Stomach (tissue), 9 donors: Measurements from ENCODE around the gene BANF1. TPM values are rescaled to one million over a fixed set of nuclear protein-coding genes. Genes with fewer than 3 reads are reported as not detected.

Source experiments
- DNase-seq, 2 donors: peaks; one replicate each; pipeline versions ENCODE4 v3.0.0 to v3.0.0-alpha.2; 2013 to 2019
- H3K27ac ChIP-seq, 5 donors: fragments of 200-600 bp in 4 of 5; sonication (generic) in 4 of 5; one replicate each; pipeline ENCODE4 v1.5.1; 2013 to 2019; ENCODE audit warnings: mild to moderate bottlenecking in 1 of 5, moderate library complexity in 1 of 5
- H3K27me3 ChIP-seq, 3 donors: fragments of 200-600 bp; sonication (generic); one replicate each; pipeline ENCODE4 v1.5.1; 2017 to 2019; ENCODE audit warnings: mixed run types in 1 of 3
- H3K36me3 ChIP-seq, 4 donors: fragments of 200-600 bp; sonication (generic); 1 replicate in 3 of 4; 2 replicates in 1 of 4; pipeline ENCODE4 v1.5.1; 2016 to 2019
- H3K4me1 ChIP-seq, 4 donors: fragments of 200-600 bp; sonication (generic); one replicate each; pipeline ENCODE4 v1.5.1; 2016 to 2019
- H3K4me3 ChIP-seq, 4 donors: fragments of 200-600 bp; sonication (generic) in 3 of 4; one replicate each; pipeline ENCODE4 v1.5.1; 2016 to 2019; ENCODE audit warnings: mild to moderate bottlenecking in 1 of 4
- H3K9me3 ChIP-seq, 4 donors: fragments of 200-600 bp; sonication (generic); one replicate each; pipeline ENCODE4 v1.5.1; 2016 to 2019
- CTCF ChIP-seq, 7 experiments: fragments of 450-650 bp in 4 of 7; fragments of 200-600 bp in 3 of 7; sonication (generic) in 3 of 7; IDR thresholded peaks; one replicate each; pipeline ENCODE4 v1.5.1; 2016 to 2019; ENCODE audit warnings: antibody characterized with exemption in 7 of 7, control low read depth in 2 of 7, mild to moderate bottlenecking in 1 of 7
- EP300 ChIP-seq: sonication (generic); formaldehyde crosslinking; IDR thresholded peaks from one replicate; pipeline ENCODE4 v1.6.1; 2017; ENCODE audit warnings: antibody characterized with exemption
- POLR2A ChIP-seq, 4 donors: fragments of 450-650 bp; IDR thresholded peaks; one replicate each; pipeline ENCODE4 v1.6.1; 2016; ENCODE audit warnings: antibody characterized with exemption in 4 of 4, control low read depth in 2 of 4, mild to moderate bottlenecking in 1 of 4, moderate library complexity in 1 of 4
- POLR2AphosphoS5 ChIP-seq, 3 donors: sonication (generic); formaldehyde crosslinking; IDR thresholded peaks; one replicate each; pipeline ENCODE4 v1.6.1; 2016; ENCODE audit warnings: antibody characterized with exemption in 3 of 3
- WGBS, 5 donors: extraction: QIAGEN DNeasy Blood & Tissue Kit in 3 of 5; methylation state at CpG; one replicate each; pipeline versions ENCODE4 v1.1.5 to v1.1.7; 2013 to 2018; 5-methylcytosine and 5-hydroxymethylcytosine counted together
- intact Hi-C: fragments of 100-400 bp; cut with DNase I; formaldehyde crosslinking; loops from one replicate; pipeline ENCODE4 v1.15.1; 2023; ENCODE audit warnings: low total_unique reads
- polyA plus RNA-seq, 3 donors: library from polyadenylated mRNA; stranded (reverse); fragments of 200-250 nt; gene quantifications; one replicate each; pipeline ENCODE4 v1.2.3, GENCODE V29; 2013
- total RNA-seq, 5 donors: library from RNA; depleted of rRNA; stranded (reverse); fragments of >200 nt; gene quantifications; one replicate each; pipeline versions ENCODE4 v1.1.0 to v1.2.3, GENCODE V29; 2014 to 2016
- donor health status: healthy with polysubstance abuse.
- donor health status: Bipolar disorder and iron deficiency.
- donor health status: healthy.

BANF1 gene
- total and polyA plus RNA-seq, 8 donors: 12.3 to 207 (median 46.1) TPM

GRCh38 chr11:65976216-65977176 is 25.8 kb upstream of the BANF1 start:
- Histone ChIP-seq H3K9me3 (no peaks in the 10 kb centered on the region), H3K36me3 (peaks cover 43 to 79% (median 74%) of the 10 kb centered on the region in 4 donors), H3K27me3 (no peaks in the 10 kb centered on the region), H3K27ac (no peak overlapping the region), H3K4me3 (no peak overlapping the region), H3K4me1 (no peaks in the 10 kb centered on the region)
- DNase-seq: no peak
- WGBS, 5 donors: 84 to 88% (median 85%) methylated on average over 34 to 43 of the region's 43 CpGs
- no peak for TF ChIP-seq POLR2A (IDR thresholded peaks at IDR 0.05)
- TF ChIP-seq EP300: no peak
- TF ChIP-seq CTCF (IDR thresholded peaks at IDR 0.05): no peak
- intact Hi-C loops: no loop called here

- Histone ChIP-seq H3K27ac (no peak overlapping the region), H3K36me3 (peaks cover 43 to 66% (median 63%) of the 10 kb centered on the region in 4 donors), H3K4me3 (no peak overlapping the region), H3K9me3 (no peaks in the 10 kb centered on the region), H3K27me3 (no peaks in the 10 kb centered on the region), H3K4me1 (no peaks in the 10 kb centered on the region)
- WGBS, 5 donors: 87 to 94% (median 91%) methylated on average over 16 to 28 of the region's 29 CpGs
- DNase-seq: no peak
- intact Hi-C loops: no loop called here
- TF ChIP-seq CTCF (IDR thresholded peaks at IDR 0.05): no peak
- no peak for TF ChIP-seq EP300
- no peak for TF ChIP-seq POLR2AphosphoS5 (IDR thresholded peaks at IDR 0.05)
- no peak for TF ChIP-seq POLR2A (IDR thresholded peaks at IDR 0.05)
Observed at GRCh38 chr11:65977621-65978390, 24.5 kb upstream of the BANF1 start.

- Histone ChIP-seq H3K36me3 (peaks cover 40 to 57% (median 55%) of the 10 kb centered on the region in 4 donors), H3K27ac (no peak overlapping the region)
- DNase-seq: no peak
Observed at GRCh38 chr11:65978391-65979238, 23.7 kb upstream of the BANF1 start.

More at GRCh38 chr11:65978391-65979238, 23.7 kb upstream of the BANF1 start:
- WGBS, 5 donors: 89 to 95% (median 91%) methylated on average over 33 to 34 of the region's 34 CpGs
- Histone ChIP-seq H3K27me3 (no peaks in the 10 kb centered on the region), H3K4me1 (no peaks in the 10 kb centered on the region), H3K9me3 (no peaks in the 10 kb centered on the region), H3K4me3 (no peak overlapping the region)
- TF ChIP-seq EP300: no peak
- no peak for TF ChIP-seq CTCF (IDR thresholded peaks at IDR 0.05)
- no peak for TF ChIP-seq POLR2A (IDR thresholded peaks at IDR 0.05)
- TF ChIP-seq POLR2AphosphoS5 (IDR thresholded peaks at IDR 0.05): no peak
- intact Hi-C loops: no loop called here
